Testis (tissue), 2 donors: ENCODE results near the gene COL4A1.

ENCODE experiments used
- CTCF ChIP-seq, 3 experiments: fragments of 450-650 bp in 2 of 3; fragments of 200-600 bp in 1 of 3; sonication (generic) in 1 of 3; IDR thresholded peaks; one replicate each; pipeline ENCODE4 v1.5.1; 2016 to 2019; ENCODE audit warnings: antibody characterized with exemption in 3 of 3, mild to moderate bottlenecking in 2 of 3, moderate library complexity in 1 of 3
- POLR2A ChIP-seq: fragments of 450-650 bp; IDR thresholded peaks from one replicate; pipeline ENCODE4 v1.6.1; 2017; ENCODE audit warnings: antibody characterized with exemption, mild to moderate bottlenecking, moderate library complexity

- TF ChIP-seq CTCF (IDR thresholded peaks at IDR 0.05) = no peak
- no peak for TF ChIP-seq POLR2A
Observed at GRCh38 chr13:110244071-110244830, 62.7 kb downstream of the COL4A1 start.
